PC-3 (cell line): Measurements from ENCODE around the gene C12orf54.

Experiments
- EZH2 ChIP-seq: fragments of 300-600 bp; sonication (generic); IDR thresholded peaks from one replicate; pipeline ENCODE4 v1.6.1; 2017; ENCODE audit warnings: antibody characterized with exemption, mild to moderate bottlenecking, low read length; ENCODE audit not compliant: unreplicated experiment
- TF ChIP-seq, protein P1 (sequence below): fragments of 300-600 bp; sonication (generic); conservative IDR thresholded peaks from 2 replicates; pipeline ENCODE4 v1.5.1; 2017; ENCODE audit warnings: antibody characterized with exemption, low read depth, mild to moderate bottlenecking, low read length

- TF ChIP-seq, protein P1, sequence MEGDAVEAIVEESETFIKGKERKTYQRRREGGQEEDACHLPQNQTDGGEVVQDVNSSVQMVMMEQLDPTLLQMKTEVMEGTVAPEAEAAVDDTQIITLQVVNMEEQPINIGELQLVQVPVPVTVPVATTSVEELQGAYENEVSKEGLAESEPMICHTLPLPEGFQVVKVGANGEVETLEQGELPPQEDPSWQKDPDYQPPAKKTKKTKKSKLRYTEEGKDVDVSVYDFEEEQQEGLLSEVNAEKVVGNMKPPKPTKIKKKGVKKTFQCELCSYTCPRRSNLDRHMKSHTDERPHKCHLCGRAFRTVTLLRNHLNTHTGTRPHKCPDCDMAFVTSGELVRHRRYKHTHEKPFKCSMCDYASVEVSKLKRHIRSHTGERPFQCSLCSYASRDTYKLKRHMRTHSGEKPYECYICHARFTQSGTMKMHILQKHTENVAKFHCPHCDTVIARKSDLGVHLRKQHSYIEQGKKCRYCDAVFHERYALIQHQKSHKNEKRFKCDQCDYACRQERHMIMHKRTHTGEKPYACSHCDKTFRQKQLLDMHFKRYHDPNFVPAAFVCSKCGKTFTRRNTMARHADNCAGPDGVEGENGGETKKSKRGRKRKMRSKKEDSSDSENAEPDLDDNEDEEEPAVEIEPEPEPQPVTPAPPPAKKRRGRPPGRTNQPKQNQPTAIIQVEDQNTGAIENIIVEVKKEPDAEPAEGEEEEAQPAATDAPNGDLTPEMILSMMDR, result no peak
- TF ChIP-seq EZH2, result no peak
Measured at GRCh38 chr12:48447755-48448154, 34.5 kb upstream of the C12orf54 start.
